HL-60 (cell line): ENCODE results near the gene MPP4.

Experiments used
- CTCF ChIP-seq: IDR thresholded peaks from one replicate; pipeline ENCODE4 v1.5.1; 2011; ENCODE audit warnings: low read length, control low read depth, inconsistent platforms; ENCODE audit not compliant: insufficient read depth
- GABPA ChIP-seq: IDR thresholded peaks from 2 replicates; pipeline ENCODE4 v1.6.1; 2012; ENCODE audit warnings: low read depth
- POLR2AphosphoS5 ChIP-seq: IDR thresholded peaks from 2 replicates; pipeline ENCODE4 v1.6.1; 2012; ENCODE audit warnings: low read depth
- REST ChIP-seq: IDR thresholded peaks from 2 replicates; pipeline ENCODE4 v1.6.1; 2012; ENCODE audit warnings: low read depth; ENCODE audit not compliant: insufficient replicate concordance
- SPI1 ChIP-seq: IDR thresholded peaks from 2 replicates; pipeline ENCODE4 v1.6.1; 2012; ENCODE audit warnings: low read depth, mild to moderate bottlenecking, borderline replicate concordance

GRCh38 chr2:201704536-201704935, 6.1 kb upstream of the MPP4 start:
- TF ChIP-seq CTCF (no peak), POLR2AphosphoS5 (no peak), REST (no peak), SPI1 (no peak), GABPA (no peak)
